Left lung (tissue), 10 donors: Measurements from ENCODE around the gene PCDHGA7. TPM values are rescaled to one million over a fixed set of nuclear protein-coding genes. Genes with fewer than 3 reads are reported as not detected.
"Not testable (repeated sequence)": the region's sequence is repeated elsewhere in the genome, so short reads cannot be mapped to it uniquely, and the experiment has no call there.

Source experiments
- ATAC-seq: fragments of 200-7000 bp; cut with Tn5 transposase; one replicate; pipeline ENCODE4 v1.9.1; 2020; ENCODE audit warnings: moderate library complexity
- DNase-seq, 4 donors: peaks; one replicate each; pipeline ENCODE4 v3.0.0-alpha.2; 2013 to 2020
- H3K27ac ChIP-seq, 2 donors: fragments of 200-600 bp; sonication (generic) in 1 of 2; one replicate each; pipeline versions ENCODE4 v1.5.0 to v1.8.0; 2020 to 2021
- H3K27me3 ChIP-seq, 2 donors: fragments of 200-600 bp; sonication (generic) in 1 of 2; one replicate each; pipeline versions ENCODE4 v1.5.0 to v1.8.0; 2020 to 2021
- H3K36me3 ChIP-seq, 2 donors: fragments of 200-600 bp; sonication (generic) in 1 of 2; one replicate each; pipeline versions ENCODE4 v1.5.0 to v1.8.0; 2020 to 2021
- H3K4me1 ChIP-seq, 2 donors: fragments of 200-600 bp; one replicate each; pipeline ENCODE4 v1.8.0; 2021
- H3K4me3 ChIP-seq, 2 donors: fragments of 200-600 bp; sonication (generic) in 1 of 2; one replicate each; pipeline versions ENCODE4 v1.5.0 to v1.8.0; 2020 to 2021; ENCODE audit warnings: mild to moderate bottlenecking in 1 of 2
- H3K9me3 ChIP-seq, 2 donors: fragments of 200-600 bp; sonication (generic) in 1 of 2; one replicate each; pipeline versions ENCODE4 v1.5.0 to v1.8.0; 2020 to 2021
- intact Hi-C, 2 donors: fragments of 100-400 bp; cut with DNase I; formaldehyde crosslinking; loops; one replicate each; pipeline versions ENCODE4 v1.11.2 to v1.14.2; 2022
- polyA plus RNA-seq, 6 donors: library from polyadenylated mRNA; unstranded; fragments of 120-200 nt; gene quantifications; one replicate each; pipeline ENCODE4 v1.2.1, GENCODE V29; 2013; ENCODE audit not compliant: insufficient read length in 6 of 6
- total RNA-seq, 2 donors: library from RNA; stranded (reverse); fragmentation: NEBNext Ultra II Directional; extraction: Animal tissue kit (Norgen Biotek cat#: 25700); gene quantifications; one replicate each; pipeline ENCODE4 v1.2.1, GENCODE V29; 2021
- TF ChIP-seq, protein P1 (sequence below), 2 donors: fragments of 200-600 bp; sonication (generic) in 1 of 2; IDR thresholded peaks; one replicate each; pipeline versions ENCODE4 v1.5.0 to v1.8.0; 2021; ENCODE audit warnings: antibody characterized with exemption in 2 of 2
- donor health status: DM: no; HTN: yes; CAD: no.
- donor health status: DM: no; HTN: no; CAD: no.

Gene PCDHGA7
- total and polyA plus RNA-seq, 8 donors: 1.7 to 2.2 (median 2.0) TPM

DNA sequence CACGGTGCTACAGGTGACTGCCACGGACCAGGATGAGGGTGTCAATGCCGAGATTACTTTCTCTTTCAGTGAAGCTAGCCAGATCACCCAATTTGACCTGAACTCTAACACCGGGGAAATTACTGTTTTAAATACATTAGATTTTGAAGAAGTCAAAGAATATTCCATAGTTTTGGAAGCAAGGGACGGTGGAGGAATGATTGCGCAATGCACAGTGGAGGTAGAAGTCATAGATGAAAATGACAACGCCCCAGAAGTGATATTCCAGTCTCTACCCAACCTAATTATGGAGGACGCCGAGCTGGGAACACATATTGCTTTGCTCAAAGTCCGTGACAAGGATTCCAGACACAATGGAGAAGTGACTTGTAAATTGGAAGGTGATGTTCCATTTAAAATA, 6.1 kb downstream of the PCDHGA7 start:
- intact Hi-C loops: no loop called here
- Histone ChIP-seq H3K27me3 (peaks cover 5 to 90% of the 10 kb centered on the region in 2 donors), H3K36me3 (no peaks in the 10 kb centered on the region), H3K4me1 (no peaks in the 10 kb centered on the region), H3K27ac (no peak overlapping the region), H3K9me3 (peaks cover 0 to 92% of the 10 kb centered on the region in 2 donors), H3K4me3 (no peak overlapping the region)
- TF ChIP-seq, protein P1, sequence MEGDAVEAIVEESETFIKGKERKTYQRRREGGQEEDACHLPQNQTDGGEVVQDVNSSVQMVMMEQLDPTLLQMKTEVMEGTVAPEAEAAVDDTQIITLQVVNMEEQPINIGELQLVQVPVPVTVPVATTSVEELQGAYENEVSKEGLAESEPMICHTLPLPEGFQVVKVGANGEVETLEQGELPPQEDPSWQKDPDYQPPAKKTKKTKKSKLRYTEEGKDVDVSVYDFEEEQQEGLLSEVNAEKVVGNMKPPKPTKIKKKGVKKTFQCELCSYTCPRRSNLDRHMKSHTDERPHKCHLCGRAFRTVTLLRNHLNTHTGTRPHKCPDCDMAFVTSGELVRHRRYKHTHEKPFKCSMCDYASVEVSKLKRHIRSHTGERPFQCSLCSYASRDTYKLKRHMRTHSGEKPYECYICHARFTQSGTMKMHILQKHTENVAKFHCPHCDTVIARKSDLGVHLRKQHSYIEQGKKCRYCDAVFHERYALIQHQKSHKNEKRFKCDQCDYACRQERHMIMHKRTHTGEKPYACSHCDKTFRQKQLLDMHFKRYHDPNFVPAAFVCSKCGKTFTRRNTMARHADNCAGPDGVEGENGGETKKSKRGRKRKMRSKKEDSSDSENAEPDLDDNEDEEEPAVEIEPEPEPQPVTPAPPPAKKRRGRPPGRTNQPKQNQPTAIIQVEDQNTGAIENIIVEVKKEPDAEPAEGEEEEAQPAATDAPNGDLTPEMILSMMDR (IDR thresholded peaks at IDR 0.05): no peak
- no peak for ATAC-seq
- no peak for DNase-seq

DNA sequence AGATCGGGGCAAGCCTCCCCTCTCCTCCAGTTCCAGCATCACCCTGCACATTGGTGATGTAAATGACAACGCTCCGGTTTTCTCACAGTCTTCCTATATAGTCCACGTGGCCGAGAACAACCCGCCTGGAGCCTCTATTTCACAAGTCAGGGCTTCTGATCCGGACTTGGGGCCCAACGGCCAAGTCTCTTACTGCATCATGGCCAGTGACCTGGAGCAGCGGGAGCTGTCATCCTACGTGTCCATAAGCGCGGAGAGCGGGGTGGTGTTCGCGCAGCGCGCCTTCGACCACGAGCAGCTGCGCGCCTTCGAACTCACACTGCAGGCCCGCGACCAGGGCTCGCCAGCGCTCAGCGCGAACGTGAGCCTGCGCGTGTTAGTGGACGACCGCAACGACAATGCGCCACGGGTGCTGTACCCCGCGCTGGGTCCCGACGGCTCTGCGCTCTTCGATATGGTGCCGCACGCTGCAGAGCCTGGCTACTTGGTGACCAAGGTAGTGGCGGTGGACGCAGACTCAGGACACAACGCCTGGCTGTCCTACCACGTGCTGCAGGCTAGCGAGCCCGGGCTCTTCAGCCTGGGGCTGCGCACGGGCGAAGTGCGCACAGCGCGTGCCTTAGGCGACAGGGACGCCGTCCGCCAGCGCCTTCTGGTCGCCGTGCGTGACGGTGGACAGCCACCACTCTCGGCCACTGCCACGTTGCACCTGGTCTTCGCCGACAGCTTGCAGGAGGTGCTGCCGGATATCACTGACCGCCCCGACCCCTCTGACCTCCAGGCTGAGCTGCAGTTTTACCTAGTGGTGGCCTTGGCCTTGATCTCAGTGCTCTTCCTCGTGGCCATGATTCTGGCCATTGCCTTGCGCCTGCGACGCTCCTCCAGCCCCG, 6.9 kb downstream of the PCDHGA7 start:
- no peaks in the 10 kb centered on the region for H3K36me3 ChIP-seq
- TF ChIP-seq, protein P1 (IDR thresholded peaks at IDR 0.05): no peak
- no peaks in the 10 kb centered on the region for H3K4me1 ChIP-seq
- peaks cover 0 to 91% of the 10 kb centered on the region in 2 donors for H3K9me3 ChIP-seq
- H3K27me3 ChIP-seq: peaks cover 5 to 90% of the 10 kb centered on the region in 2 donors
- DNase-seq (no peak), ATAC-seq (no peak)
- H3K4me3 ChIP-seq: no peak overlapping the region
- H3K27ac ChIP-seq: no peak overlapping the region
- intact Hi-C loops: loop anchor here in 1 of 2 donors (5.0 kb wide), 1 partner anchor 43 kb away; the partner anchor contains the start of gene PCDHGA12

DNA sequence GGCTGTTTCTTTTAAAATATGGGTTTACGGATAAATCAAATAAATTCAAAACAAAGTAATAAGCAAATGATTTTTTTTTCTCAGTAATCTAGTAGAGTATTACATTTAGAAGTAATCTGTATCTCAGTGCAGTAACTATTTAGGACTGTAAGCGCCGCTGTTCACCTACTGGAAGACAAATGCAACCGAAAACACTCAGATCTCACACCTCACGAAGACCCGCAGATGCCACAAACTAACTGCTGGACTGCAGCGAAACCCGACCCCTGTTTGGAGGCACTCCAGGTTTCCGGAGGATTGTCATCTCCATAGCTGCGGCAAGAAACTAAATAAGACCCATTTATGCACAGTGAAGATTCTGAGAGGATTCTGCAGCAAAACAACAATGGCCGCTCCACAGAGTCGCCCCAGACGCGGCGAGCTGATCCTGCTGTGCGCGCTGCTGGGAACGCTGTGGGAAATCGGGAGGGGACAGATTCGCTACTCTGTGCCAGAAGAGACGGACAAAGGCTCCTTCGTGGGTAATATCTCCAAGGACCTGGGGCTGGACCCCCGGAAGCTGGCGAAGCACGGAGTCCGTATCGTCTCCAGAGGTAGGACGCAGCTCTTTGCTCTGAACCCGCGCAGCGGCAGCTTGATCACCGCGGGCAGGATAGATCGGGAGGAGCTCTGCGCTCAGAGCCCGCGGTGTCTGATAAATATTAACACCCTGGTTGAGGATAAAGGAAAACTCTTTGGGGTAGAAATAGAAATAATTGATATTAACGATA, 10.1 kb downstream of the PCDHGA7 start, which contains the start of gene PCDHGA8:
Gene PCDHGA8, plus strand, starts transcription at position 205 of the 770 bp plus-strand sequence. Its CDS starts 181 bp downstream, at position 386.
- peaks cover 5 to 89% of the 10 kb centered on the region in 2 donors for H3K27me3 ChIP-seq
- intact Hi-C loops: loop anchor here in 1 of 2 donors (5.0 kb wide), 1 partner anchor 40 kb away; the partner anchor contains the start of gene PCDHGA12
- ATAC-seq: no peak

DNA sequence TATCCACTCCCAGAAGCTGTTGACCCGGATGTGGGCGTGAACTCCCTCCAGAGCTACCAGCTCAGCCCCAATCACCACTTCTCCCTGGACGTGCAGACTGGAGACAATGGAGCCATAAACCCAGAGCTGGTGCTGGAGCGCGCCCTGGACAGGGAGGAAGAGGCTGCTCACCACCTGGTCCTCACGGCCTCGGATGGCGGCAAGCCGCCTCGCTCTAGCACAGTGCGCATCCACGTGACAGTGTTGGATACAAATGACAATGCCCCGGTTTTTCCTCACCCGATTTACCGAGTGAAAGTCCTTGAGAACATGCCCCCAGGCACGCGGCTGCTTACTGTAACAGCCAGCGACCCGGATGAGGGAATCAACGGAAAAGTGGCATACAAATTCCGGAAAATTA, 10.7 kb downstream of the PCDHGA7 start:
- Histone ChIP-seq H3K4me1 (no peaks in the 10 kb centered on the region), H3K9me3 (peaks cover 0 to 74% of the 10 kb centered on the region in 2 donors), H3K27ac (no peak overlapping the region), H3K36me3 (no peaks in the 10 kb centered on the region), H3K4me3 (no peak overlapping the region), H3K27me3 (peaks cover 5 to 89% of the 10 kb centered on the region in 2 donors)
- ATAC-seq (no peak), DNase-seq (no peak)
- TF ChIP-seq, protein P1 (IDR thresholded peaks at IDR 0.05): no peak
- intact Hi-C loops: loop anchor here in 1 of 2 donors (5.0 kb wide), 1 partner anchor 39 kb away; the partner anchor contains the start of gene PCDHGA12

More for the DNA sequence above, 10.1 kb downstream of the PCDHGA7 start, which contains the start of gene PCDHGA8:
- DNase-seq: no peak
- no peak within 1 kb of the TSS for H3K4me3 ChIP-seq
- H3K36me3 ChIP-seq: no peaks in the 10 kb centered on the region
- H3K9me3 ChIP-seq: peaks cover 0 to 73% of the 10 kb centered on the region in 2 donors
- no peak within 1 kb of the TSS for H3K27ac ChIP-seq
- no peaks in the 10 kb centered on the region for H3K4me1 ChIP-seq
- TF ChIP-seq, protein P1 (IDR thresholded peaks at IDR 0.05): no peak

DNA sequence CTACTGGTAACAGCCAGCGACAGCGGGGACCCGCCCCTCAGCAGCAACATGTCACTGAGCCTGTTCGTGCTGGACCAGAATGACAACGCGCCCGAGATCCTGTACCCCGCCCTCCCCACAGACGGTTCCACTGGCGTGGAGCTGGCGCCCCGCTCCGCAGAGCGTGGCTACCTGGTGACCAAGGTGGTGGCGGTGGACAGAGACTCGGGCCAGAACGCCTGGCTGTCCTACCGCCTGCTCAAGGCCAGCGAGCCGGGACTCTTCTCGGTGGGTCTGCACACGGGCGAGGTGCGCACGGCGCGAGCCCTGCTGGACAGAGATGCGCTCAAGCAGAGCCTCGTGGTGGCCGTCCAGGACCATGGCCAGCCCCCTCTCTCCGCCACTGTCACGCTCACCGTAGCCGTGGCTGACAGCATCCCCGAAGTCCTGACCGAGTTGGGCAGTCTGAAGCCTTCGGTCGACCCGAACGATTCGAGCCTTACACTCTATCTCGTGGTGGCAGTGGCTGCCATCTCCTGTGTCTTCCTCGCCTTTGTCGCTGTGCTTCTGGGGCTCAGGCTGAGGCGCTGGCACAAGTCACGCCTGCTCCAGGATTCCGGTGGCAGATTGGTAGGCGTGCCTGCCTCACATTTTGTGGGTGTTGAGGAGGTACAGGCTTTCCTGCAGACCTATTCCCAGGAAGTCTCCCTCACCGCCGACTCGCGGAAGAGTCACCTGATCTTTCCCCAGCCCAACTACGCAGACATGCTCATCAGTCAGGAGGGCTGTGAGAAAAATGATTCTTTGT, 12.1 kb downstream of the PCDHGA7 start:
- intact Hi-C loops: loop anchor here in 1 of 2 donors (5.0 kb wide), 1 partner anchor 38 kb away; the partner anchor contains the start of gene PCDHGA12
- H3K4me3 ChIP-seq, H3K36me3 ChIP-seq, H3K4me1 ChIP-seq, H3K27ac ChIP-seq, ATAC-seq, DNase-seq: not testable (repeated sequence)
- peaks cover 0 to 73% of the 10 kb centered on the region in 2 donors for H3K9me3 ChIP-seq
- peaks cover 16 to 89% of the 10 kb centered on the region in 2 donors for H3K27me3 ChIP-seq
